HUES48 (cell line): ENCODE data around the gene CCDC198.
A peak's percentile ranks its signal among the peaks of the same experiment; 100 is the strongest.

Experiments
- H3K27ac ChIP-seq: one replicate; pipeline ENCODE4 v1.7.0; 2013; ENCODE audit warnings: low read depth, low read length, inconsistent platforms
- H3K27me3 ChIP-seq: 2 replicates; pipeline ENCODE4 v1.6.1; 2013; ENCODE audit warnings: mild to moderate bottlenecking, low read length; ENCODE audit not compliant: control insufficient read depth, insufficient read depth
- H3K36me3 ChIP-seq: 2 replicates; pipeline ENCODE4 v1.6.1; 2013; ENCODE audit warnings: low read length; ENCODE audit not compliant: control insufficient read depth, insufficient read depth
- H3K4me1 ChIP-seq: 2 replicates; pipeline ENCODE4 v1.6.1; 2013; ENCODE audit warnings: mild to moderate bottlenecking, low read length; ENCODE audit not compliant: control insufficient read depth, insufficient read depth
- H3K4me3 ChIP-seq: 2 replicates; pipeline ENCODE4 v1.5.1; 2013; ENCODE audit warnings: mild to moderate bottlenecking, low read depth, low read length
- H3K9ac ChIP-seq: 2 replicates; pipeline ENCODE4 v1.6.1; 2013; ENCODE audit warnings: mild to moderate bottlenecking, low read depth, low read length, moderate library complexity
- H3K9me3 ChIP-seq: 2 replicates; pipeline ENCODE4 v1.6.1; 2013; ENCODE audit warnings: low read length; ENCODE audit not compliant: control insufficient read depth, insufficient read depth

Gene CCDC198

GRCh38 chr14:57495416-57495815, 1.8 kb upstream of the CCDC198 start:
- no peak overlapping the region for H3K9ac ChIP-seq
- H3K36me3 ChIP-seq: no peaks in the 10 kb centered on the region
- H3K9me3 ChIP-seq: no peaks in the 10 kb centered on the region
- H3K27ac ChIP-seq: no peak overlapping the region
- no peaks in the 10 kb centered on the region for H3K27me3 ChIP-seq
- peaks cover 13% of the 10 kb centered on the region for H3K4me1 ChIP-seq
- H3K4me3 ChIP-seq: no peak overlapping the region

GRCh38 chr14:57492859-57493258, 798 bp downstream of the CCDC198 start:
- no peak overlapping the region for H3K9ac ChIP-seq
- no peak overlapping the region for H3K4me3 ChIP-seq
- H3K4me1 ChIP-seq: peaks cover 13% of the 10 kb centered on the region
- H3K36me3 ChIP-seq: no peaks in the 10 kb centered on the region
- H3K9me3 ChIP-seq: no peaks in the 10 kb centered on the region
- H3K27ac ChIP-seq: peak overlapping the region; percentile 69
- H3K27me3 ChIP-seq: no peaks in the 10 kb centered on the region

GRCh38 chr14:57491640-57492039, 2.0 kb downstream of the CCDC198 start:
- H3K27me3 ChIP-seq: no peaks in the 10 kb centered on the region
- no peak overlapping the region for H3K9ac ChIP-seq
- no peaks in the 10 kb centered on the region for H3K36me3 ChIP-seq
- no peak overlapping the region for H3K4me3 ChIP-seq
- H3K4me1 ChIP-seq: peaks cover 13% of the 10 kb centered on the region
- H3K9me3 ChIP-seq: no peaks in the 10 kb centered on the region
- no peak overlapping the region for H3K27ac ChIP-seq

- H3K27ac ChIP-seq: no peak overlapping the region
- H3K36me3 ChIP-seq: no peaks in the 10 kb centered on the region
- no peak overlapping the region for H3K9ac ChIP-seq
- no peaks in the 10 kb centered on the region for H3K9me3 ChIP-seq
- no peaks in the 10 kb centered on the region for H3K27me3 ChIP-seq
- H3K4me3 ChIP-seq: no peak overlapping the region
- H3K4me1 ChIP-seq: peaks cover 2% of the 10 kb centered on the region; the same call in 1 of the 2 replicates
Observed at GRCh38 chr14:57487771-57488170, 5.9 kb downstream of the CCDC198 start.

GRCh38 chr14:57486767-57487379, 6.8 kb downstream of the CCDC198 start:
- H3K27me3 ChIP-seq: no peaks in the 10 kb centered on the region
- H3K9me3 ChIP-seq: no peaks in the 10 kb centered on the region
- H3K9ac ChIP-seq: no peak overlapping the region
- no peak overlapping the region for H3K27ac ChIP-seq
- H3K4me1 ChIP-seq: 0 out of 2 replicates have a peak, but pooled peaks cover 2% of the 10 kb centered on the region
- no peaks in the 10 kb centered on the region for H3K36me3 ChIP-seq
- H3K4me3 ChIP-seq: no peak overlapping the region

- no peak overlapping the region for H3K27ac ChIP-seq
- no peaks in the 10 kb centered on the region for H3K36me3 ChIP-seq
- H3K4me1 ChIP-seq: 0 out of 2 replicates have a peak, but pooled peaks cover 2% of the 10 kb centered on the region
- H3K27me3 ChIP-seq: no peaks in the 10 kb centered on the region
- no peak overlapping the region for H3K4me3 ChIP-seq
- H3K9me3 ChIP-seq: no peaks in the 10 kb centered on the region
- no peak overlapping the region for H3K9ac ChIP-seq
Observed at GRCh38 chr14:57485635-57486034, 8.0 kb downstream of the CCDC198 start.

- H3K9me3 ChIP-seq: no peaks in the 10 kb centered on the region
- no peaks in the 10 kb centered on the region for H3K27me3 ChIP-seq
- H3K27ac ChIP-seq: no peak overlapping the region
- H3K9ac ChIP-seq: no peak overlapping the region
- no peak overlapping the region for H3K4me3 ChIP-seq
- H3K4me1 ChIP-seq: 0 out of 2 replicates have a peak, but pooled peaks cover 2% of the 10 kb centered on the region
- H3K36me3 ChIP-seq: no peaks in the 10 kb centered on the region
Observed at GRCh38 chr14:57482120-57482519, 11.5 kb downstream of the CCDC198 start.

- Histone ChIP-seq H3K9me3 (no peaks in the 10 kb centered on the region), H3K36me3 (no peaks in the 10 kb centered on the region), H3K27ac (no peak overlapping the region), H3K4me1 (0 out of 2 replicates have a peak, but pooled peaks cover 2% of the 10 kb centered on the region), H3K4me3 (no peak overlapping the region), H3K9ac (no peak overlapping the region), H3K27me3 (no peaks in the 10 kb centered on the region)
Observed at GRCh38 chr14:57480051-57480450, 13.6 kb downstream of the CCDC198 start.

- Histone ChIP-seq H3K36me3 (no peaks in the 10 kb centered on the region), H3K9ac (no peak overlapping the region), H3K27ac (no peak overlapping the region), H3K4me3 (no peak overlapping the region), H3K27me3 (no peaks in the 10 kb centered on the region), H3K9me3 (no peaks in the 10 kb centered on the region), H3K4me1 (0 out of 2 replicates have a peak, but pooled peaks cover 2% of the 10 kb centered on the region)
Observed at GRCh38 chr14:57479197-57479596, 14.5 kb downstream of the CCDC198 start.

GRCh38 chr14:57478050-57478449, 15.6 kb downstream of the CCDC198 start:
- Histone ChIP-seq H3K27me3 (no peaks in the 10 kb centered on the region), H3K4me1 (0 out of 2 replicates have a peak, but pooled peaks cover 2% of the 10 kb centered on the region)

GRCh38 chr14:57470909-57471308, 22.7 kb downstream of the CCDC198 start:
- Histone ChIP-seq H3K9ac (no peak overlapping the region), H3K4me3 (no peak overlapping the region), H3K27me3 (no peaks in the 10 kb centered on the region)

More at GRCh38 chr14:57478050-57478449, 15.6 kb downstream of the CCDC198 start:
- Histone ChIP-seq H3K36me3 (no peaks in the 10 kb centered on the region), H3K27ac (no peak overlapping the region), H3K4me3 (no peak overlapping the region), H3K9ac (no peak overlapping the region), H3K9me3 (no peaks in the 10 kb centered on the region)

More at GRCh38 chr14:57470909-57471308, 22.7 kb downstream of the CCDC198 start:
- H3K36me3 ChIP-seq: no peaks in the 10 kb centered on the region
- H3K27ac ChIP-seq: no peak overlapping the region
- no peaks in the 10 kb centered on the region for H3K9me3 ChIP-seq
- no peaks in the 10 kb centered on the region for H3K4me1 ChIP-seq
